Vagina (tissue), 2 donors: ENCODE measurements around the gene TSPAN9. TPM values are rescaled to one million over a fixed set of nuclear protein-coding genes. Genes with fewer than 3 reads are reported as not detected.

Experiments used
- DNase-seq, 2 donors: peaks; one replicate each; pipeline ENCODE4 v3.0.0-alpha.2; 2017; ENCODE audit errors: extremely low spot score in 2 of 2
- H3K27ac ChIP-seq: fragments of 200-600 bp; sonication (generic); one replicate; pipeline ENCODE4 v1.5.1; 2019
- H3K27me3 ChIP-seq: fragments of 200-600 bp; sonication (generic); one replicate; pipeline ENCODE4 v1.5.1; 2019
- H3K36me3 ChIP-seq, 2 donors: fragments of 200-600 bp; sonication (generic); one replicate each; pipeline ENCODE4 v1.5.1; 2017 to 2019
- H3K4me1 ChIP-seq: fragments of 200-600 bp; sonication (generic); one replicate; pipeline ENCODE4 v1.5.1; 2019
- H3K4me3 ChIP-seq, 2 donors: fragments of 200-600 bp; sonication (generic); 1 replicate in 1 of 2; 2 replicates in 1 of 2; pipeline ENCODE4 v1.5.1; 2016 to 2019
- H3K9me3 ChIP-seq: fragments of 200-600 bp; sonication (generic); one replicate; pipeline ENCODE4 v1.5.1; 2019
- POLR2A ChIP-seq, 2 donors: fragments of 450-650 bp; IDR thresholded peaks; one replicate each; pipeline ENCODE4 v1.6.1; 2017; ENCODE audit warnings: antibody characterized with exemption in 2 of 2, mild to moderate bottlenecking in 2 of 2, moderate library complexity in 2 of 2
- POLR2AphosphoS5 ChIP-seq, 2 donors: sonication (generic); formaldehyde crosslinking; IDR thresholded peaks; one replicate each; pipeline ENCODE4 v1.9.0; 2017; ENCODE audit warnings: antibody characterized with exemption in 2 of 2, mild to moderate bottlenecking in 2 of 2, low read depth in 1 of 2; ENCODE audit not compliant: insufficient read depth in 1 of 2
- intact Hi-C: fragments of 100-400 bp; cut with DNase I; formaldehyde crosslinking; loops from one replicate; pipeline ENCODE4 v1.15.1; 2023
- total RNA-seq: library from RNA; depleted of rRNA; stranded (reverse); fragments of >200 nt; gene quantifications from one replicate; pipeline ENCODE4 v1.2.3, GENCODE V29; 2016
- TF ChIP-seq, protein P1 (sequence below), 3 experiments: fragments of 450-650 bp in 2 of 3; fragments of 200-600 bp in 1 of 3; sonication (generic) in 1 of 3; IDR thresholded peaks; one replicate each; pipeline ENCODE4 v1.5.1; 2017 to 2019; ENCODE audit warnings: antibody characterized with exemption in 3 of 3, mild to moderate bottlenecking in 2 of 3, moderate library complexity in 2 of 3

Gene TSPAN9
- total RNA-seq, 1 donor from 2014 or later, result 32.2 TPM

DNA sequence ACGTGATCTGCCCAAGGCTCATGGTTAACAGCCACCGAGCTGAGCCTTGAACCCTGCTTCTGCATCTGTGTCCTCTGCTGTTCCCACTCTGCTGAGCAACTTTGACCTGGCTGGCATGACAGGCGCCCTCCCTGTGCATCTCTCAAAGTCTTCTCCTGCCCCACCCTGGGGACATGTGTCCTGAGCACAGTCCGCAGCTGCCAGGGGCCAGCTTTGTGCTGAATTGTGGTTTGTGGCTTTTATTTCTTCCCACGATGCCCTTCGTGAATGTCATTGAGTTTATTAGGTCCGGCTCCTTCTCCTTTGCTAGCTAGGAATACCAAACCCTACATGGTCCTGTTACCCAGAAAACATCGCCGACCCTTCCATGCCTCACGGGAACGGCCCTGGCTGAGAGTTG lies 161.0 kb downstream of the TSPAN9 start:
- DNase-seq, result no peak
- H3K4me3 ChIP-seq, result no peak overlapping the region
- peaks cover 31% of the 10 kb centered on the region for H3K4me1 ChIP-seq
- no peaks in the 10 kb centered on the region for H3K36me3 ChIP-seq
- intact Hi-C loops, result no loop called here
- H3K27ac ChIP-seq, result no peak overlapping the region
- no peak for TF ChIP-seq POLR2AphosphoS5 (IDR thresholded peaks at IDR 0.05; ENCODE audit: insufficient read depth in 1 of 2, low read depth in 1 of 2)
- TF ChIP-seq POLR2A (IDR thresholded peaks at IDR 0.05), result no peak
- TF ChIP-seq, protein P1, sequence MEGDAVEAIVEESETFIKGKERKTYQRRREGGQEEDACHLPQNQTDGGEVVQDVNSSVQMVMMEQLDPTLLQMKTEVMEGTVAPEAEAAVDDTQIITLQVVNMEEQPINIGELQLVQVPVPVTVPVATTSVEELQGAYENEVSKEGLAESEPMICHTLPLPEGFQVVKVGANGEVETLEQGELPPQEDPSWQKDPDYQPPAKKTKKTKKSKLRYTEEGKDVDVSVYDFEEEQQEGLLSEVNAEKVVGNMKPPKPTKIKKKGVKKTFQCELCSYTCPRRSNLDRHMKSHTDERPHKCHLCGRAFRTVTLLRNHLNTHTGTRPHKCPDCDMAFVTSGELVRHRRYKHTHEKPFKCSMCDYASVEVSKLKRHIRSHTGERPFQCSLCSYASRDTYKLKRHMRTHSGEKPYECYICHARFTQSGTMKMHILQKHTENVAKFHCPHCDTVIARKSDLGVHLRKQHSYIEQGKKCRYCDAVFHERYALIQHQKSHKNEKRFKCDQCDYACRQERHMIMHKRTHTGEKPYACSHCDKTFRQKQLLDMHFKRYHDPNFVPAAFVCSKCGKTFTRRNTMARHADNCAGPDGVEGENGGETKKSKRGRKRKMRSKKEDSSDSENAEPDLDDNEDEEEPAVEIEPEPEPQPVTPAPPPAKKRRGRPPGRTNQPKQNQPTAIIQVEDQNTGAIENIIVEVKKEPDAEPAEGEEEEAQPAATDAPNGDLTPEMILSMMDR (IDR thresholded peaks at IDR 0.05), result no peak
- no peaks in the 10 kb centered on the region for H3K9me3 ChIP-seq
- H3K27me3 ChIP-seq, result no peaks in the 10 kb centered on the region

DNA sequence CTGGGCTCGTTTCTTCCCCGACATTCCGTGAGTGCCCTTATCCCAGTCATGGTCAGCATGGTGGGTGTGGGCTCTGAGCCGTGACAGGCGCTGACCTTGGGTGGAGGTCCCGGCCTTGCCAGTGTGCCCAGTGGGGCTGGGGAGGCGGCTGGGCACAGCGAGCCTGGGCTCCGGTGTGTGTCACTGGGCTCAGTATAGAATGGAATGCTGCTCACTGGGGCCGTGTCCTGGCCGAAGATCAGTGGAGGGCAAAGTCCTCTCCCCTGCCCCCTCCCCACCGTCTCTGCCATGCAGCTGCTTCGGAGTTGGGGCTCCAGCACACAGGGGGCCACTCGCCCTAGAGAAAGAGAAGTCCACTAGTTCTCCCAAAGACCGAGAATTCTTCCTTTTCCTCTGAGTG lies 164.4 kb downstream of the TSPAN9 start:
- Histone ChIP-seq H3K4me1 (peaks cover 25% of the 10 kb centered on the region), H3K9me3 (no peaks in the 10 kb centered on the region), H3K27me3 (no peaks in the 10 kb centered on the region), H3K27ac (no peak overlapping the region), H3K4me3 (no peak overlapping the region), H3K36me3 (no peaks in the 10 kb centered on the region)
- no peak for DNase-seq
- intact Hi-C loops, result no loop called here
- TF ChIP-seq POLR2A (IDR thresholded peaks at IDR 0.05) (no peak), POLR2AphosphoS5 (IDR thresholded peaks at IDR 0.05; ENCODE audit: insufficient read depth in 1 of 2, low read depth in 1 of 2) (no peak)
- TF ChIP-seq, protein P1 (IDR thresholded peaks at IDR 0.05), result no peak

DNA sequence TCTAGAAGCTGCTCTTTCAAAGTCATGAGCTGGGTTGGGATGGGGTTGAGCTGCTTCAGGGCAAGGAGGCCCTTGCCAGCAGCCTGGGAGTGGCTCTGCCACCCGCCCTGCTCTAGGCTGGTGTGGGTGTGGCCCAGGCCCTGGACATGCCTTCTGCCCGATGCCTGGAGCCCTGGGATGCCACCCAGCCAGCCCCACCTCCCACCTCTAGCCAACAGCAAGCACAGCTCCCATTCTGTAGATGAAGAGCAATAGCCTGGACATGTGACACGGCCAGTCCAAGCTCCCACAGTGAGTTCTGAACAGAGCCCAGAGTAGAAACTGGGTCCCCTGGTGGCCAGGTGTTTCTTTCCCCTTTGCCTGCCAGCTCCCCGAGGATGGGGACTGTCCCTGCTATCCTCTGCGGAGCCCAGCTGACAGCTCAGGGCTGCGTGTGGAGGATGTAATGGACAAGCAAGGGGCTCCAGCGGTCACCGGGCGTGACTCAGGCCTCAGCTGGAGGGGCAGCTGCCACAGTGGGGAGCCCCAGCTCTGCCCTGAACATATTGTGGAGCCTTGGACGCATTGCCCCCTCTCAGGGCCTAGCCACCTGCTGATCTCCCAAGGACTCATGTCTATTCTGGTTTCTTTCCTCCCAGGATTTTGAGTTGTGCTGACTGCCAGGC lies 165.2 kb downstream of the TSPAN9 start:
- DNase-seq, result no peak
- H3K4me1 ChIP-seq, result peaks cover 21% of the 10 kb centered on the region
- intact Hi-C loops, result no loop called here

DNA sequence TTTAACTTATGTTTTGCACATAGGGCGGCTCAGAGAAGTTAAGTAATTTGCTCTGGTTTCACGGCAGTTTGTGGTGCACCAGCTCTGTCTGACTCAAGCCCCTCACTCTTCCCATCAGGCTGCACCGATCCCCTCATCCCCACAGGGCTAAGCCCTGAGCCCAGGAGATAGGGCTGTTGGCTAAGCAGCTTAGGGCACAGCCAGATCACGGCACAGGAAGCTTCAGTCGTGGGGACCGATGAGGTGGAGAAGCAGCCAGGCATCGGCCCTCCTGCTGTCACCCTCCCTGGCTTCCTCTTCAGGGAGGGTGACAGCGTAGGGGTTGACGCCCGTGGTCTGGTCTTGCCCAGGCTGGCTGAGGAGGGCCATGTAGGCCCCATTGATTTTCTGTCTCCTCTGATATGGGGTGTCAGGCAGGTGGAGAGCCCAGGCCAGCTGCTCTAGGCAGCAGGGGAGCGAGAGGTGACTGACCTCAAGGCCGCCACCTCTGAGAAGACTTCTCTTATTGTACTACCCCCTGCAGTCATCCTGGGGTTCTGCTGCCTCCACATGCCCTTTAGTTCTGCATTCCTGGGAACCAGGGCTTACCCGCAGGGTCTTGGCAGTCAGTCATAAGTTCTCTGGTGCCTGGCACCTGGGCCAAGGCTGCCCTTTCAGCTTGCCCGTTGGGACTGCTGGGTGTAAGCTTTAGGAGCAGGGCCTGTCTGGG lies 166.4 kb downstream of the TSPAN9 start:
- intact Hi-C loops, result no loop called here
- Histone ChIP-seq H3K4me3 (no peak overlapping the region), H3K9me3 (no peaks in the 10 kb centered on the region), H3K4me1 (peaks cover 20% of the 10 kb centered on the region), H3K27me3 (no peaks in the 10 kb centered on the region), H3K36me3 (no peaks in the 10 kb centered on the region), H3K27ac (no peak overlapping the region)
- no peak for DNase-seq
- TF ChIP-seq, protein P1 (IDR thresholded peaks at IDR 0.05), result no peak
- TF ChIP-seq POLR2A (IDR thresholded peaks at IDR 0.05) (no peak), POLR2AphosphoS5 (IDR thresholded peaks at IDR 0.05; ENCODE audit: insufficient read depth in 1 of 2, low read depth in 1 of 2) (no peak)

More for the DNA sequence above, 165.2 kb downstream of the TSPAN9 start:
- no peaks in the 10 kb centered on the region for H3K36me3 ChIP-seq
- TF ChIP-seq POLR2AphosphoS5 (IDR thresholded peaks at IDR 0.05; ENCODE audit: insufficient read depth in 1 of 2, low read depth in 1 of 2) (no peak), POLR2A (IDR thresholded peaks at IDR 0.05) (no peak)
- TF ChIP-seq, protein P1 (IDR thresholded peaks at IDR 0.05), result no peak
- no peak overlapping the region for H3K27ac ChIP-seq
- H3K27me3 ChIP-seq, result no peaks in the 10 kb centered on the region
- H3K4me3 ChIP-seq, result no peak overlapping the region
- H3K9me3 ChIP-seq, result no peaks in the 10 kb centered on the region

DNA sequence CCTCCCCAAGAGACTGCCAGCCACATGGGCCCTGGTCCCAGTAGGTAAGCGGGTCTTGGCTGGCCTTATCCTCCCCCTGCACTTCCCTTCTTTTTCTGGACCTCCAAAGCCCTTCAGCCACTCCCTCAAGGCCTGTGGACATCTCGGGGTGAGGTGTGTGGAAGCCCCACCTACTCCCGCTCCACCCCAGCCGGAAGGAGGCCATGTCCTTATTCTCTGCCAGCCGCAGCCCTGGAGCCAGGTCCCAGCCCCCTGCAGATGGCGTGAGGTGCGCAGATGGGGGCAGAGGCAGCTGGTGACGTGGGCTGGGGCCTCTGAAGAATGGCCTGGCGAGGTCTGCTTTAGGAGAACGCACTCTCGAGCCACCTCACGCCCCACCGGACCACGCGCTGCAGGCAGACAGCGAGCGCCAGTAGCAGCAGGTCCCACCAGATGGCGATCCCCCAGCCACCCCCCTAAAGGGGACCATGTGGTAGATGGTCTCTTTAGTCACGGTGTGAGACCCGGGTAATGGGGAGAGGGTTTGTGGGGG lies 167.1 kb downstream of the TSPAN9 start:
- H3K9me3 ChIP-seq, result no peaks in the 10 kb centered on the region
- intact Hi-C loops, result no loop called here

More for the DNA sequence above, 167.1 kb downstream of the TSPAN9 start:
- TF ChIP-seq POLR2A (IDR thresholded peaks at IDR 0.05), result no peak
- TF ChIP-seq, protein P1 (IDR thresholded peaks at IDR 0.05), result no peak
- no peak for TF ChIP-seq POLR2AphosphoS5 (IDR thresholded peaks at IDR 0.05; ENCODE audit: insufficient read depth in 1 of 2, low read depth in 1 of 2)
- Histone ChIP-seq H3K36me3 (no peaks in the 10 kb centered on the region), H3K27ac (no peak overlapping the region), H3K4me1 (peaks cover 20% of the 10 kb centered on the region), H3K27me3 (no peaks in the 10 kb centered on the region), H3K4me3 (no peak overlapping the region)
- DNase-seq, result no peak
